Endothelial cell of umbilical vein (primary cell): ENCODE measurements around the gene DYRK1A.

ENCODE experiments used
- EZH2 ChIP-seq: IDR thresholded peaks from 2 replicates; pipeline ENCODE4 v1.6.1; 2012; ENCODE audit warnings: borderline replicate concordance, low read depth, mild to moderate bottlenecking, moderate library complexity, low read length, inconsistent platforms; ENCODE audit not compliant: severe bottlenecking
- JUN ChIP-seq: IDR thresholded peaks from 2 replicates; pipeline ENCODE4 v1.6.1; 2011; ENCODE audit warnings: borderline replicate concordance, low read depth; ENCODE audit not compliant: insufficient read length, insufficient read depth
- POLR2A ChIP-seq: IDR thresholded peaks from 2 replicates; pipeline ENCODE4 v1.6.1; 2012; ENCODE audit warnings: low read depth, mild to moderate bottlenecking, control low read depth, low read length
- POLR2AphosphoS5 ChIP-seq: IDR thresholded peaks from 2 replicates; pipeline ENCODE4 v1.6.1; 2012; ENCODE audit warnings: low read depth, mild to moderate bottlenecking, control low read depth, low read length, moderate library complexity; ENCODE audit not compliant: insufficient read depth
- TF ChIP-seq, protein P1 (sequence below), 2 donors: IDR thresholded peaks; 1 replicate in 1 of 2; 2 replicates in 1 of 2; pipeline ENCODE4 v1.5.1; 2011; ENCODE audit warnings: low read length in 2 of 2, mild to moderate bottlenecking in 2 of 2, moderate library complexity in 2 of 2, control low read depth in 1 of 2, inconsistent platforms in 1 of 2, low read depth in 1 of 2; ENCODE audit not compliant: insufficient read depth in 1 of 2; ENCODE audit errors: extremely low read depth in 1 of 2
- TF ChIP-seq, protein P2 (sequence below): IDR thresholded peaks from 2 replicates; pipeline ENCODE4 v1.6.1; 2011; ENCODE audit not compliant: insufficient read depth, insufficient read length

DNA sequence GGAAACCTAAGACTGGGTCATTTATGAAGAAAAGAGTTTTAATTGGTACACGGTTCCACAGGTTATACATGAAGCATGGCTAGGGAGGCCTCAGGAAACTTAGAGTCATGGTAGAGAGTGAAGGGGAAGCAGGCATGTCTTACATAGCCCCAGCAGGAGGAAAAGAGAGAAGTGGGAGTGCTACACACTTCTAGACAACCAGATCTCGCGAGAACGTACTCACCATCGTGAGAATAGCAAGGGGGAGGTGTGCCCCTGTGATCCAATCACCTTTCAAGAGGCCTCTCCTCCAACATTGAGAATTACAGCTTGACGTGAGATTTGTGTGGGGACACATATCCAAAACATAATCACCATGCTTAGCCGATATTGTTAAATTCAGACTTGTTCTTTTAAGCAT is 62.8 kb downstream of the DYRK1A start:
- TF ChIP-seq, protein P1, sequence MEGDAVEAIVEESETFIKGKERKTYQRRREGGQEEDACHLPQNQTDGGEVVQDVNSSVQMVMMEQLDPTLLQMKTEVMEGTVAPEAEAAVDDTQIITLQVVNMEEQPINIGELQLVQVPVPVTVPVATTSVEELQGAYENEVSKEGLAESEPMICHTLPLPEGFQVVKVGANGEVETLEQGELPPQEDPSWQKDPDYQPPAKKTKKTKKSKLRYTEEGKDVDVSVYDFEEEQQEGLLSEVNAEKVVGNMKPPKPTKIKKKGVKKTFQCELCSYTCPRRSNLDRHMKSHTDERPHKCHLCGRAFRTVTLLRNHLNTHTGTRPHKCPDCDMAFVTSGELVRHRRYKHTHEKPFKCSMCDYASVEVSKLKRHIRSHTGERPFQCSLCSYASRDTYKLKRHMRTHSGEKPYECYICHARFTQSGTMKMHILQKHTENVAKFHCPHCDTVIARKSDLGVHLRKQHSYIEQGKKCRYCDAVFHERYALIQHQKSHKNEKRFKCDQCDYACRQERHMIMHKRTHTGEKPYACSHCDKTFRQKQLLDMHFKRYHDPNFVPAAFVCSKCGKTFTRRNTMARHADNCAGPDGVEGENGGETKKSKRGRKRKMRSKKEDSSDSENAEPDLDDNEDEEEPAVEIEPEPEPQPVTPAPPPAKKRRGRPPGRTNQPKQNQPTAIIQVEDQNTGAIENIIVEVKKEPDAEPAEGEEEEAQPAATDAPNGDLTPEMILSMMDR (IDR thresholded peaks at IDR 0.05; ENCODE audit: extremely low read depth in 1 of 2, insufficient read depth in 1 of 2, low read depth in 1 of 2, low read length in 2 of 2): no peak
- TF ChIP-seq POLR2A (no peak), POLR2AphosphoS5 (no peak), EZH2 (no peak), JUN (no peak)
- TF ChIP-seq, protein P2, sequence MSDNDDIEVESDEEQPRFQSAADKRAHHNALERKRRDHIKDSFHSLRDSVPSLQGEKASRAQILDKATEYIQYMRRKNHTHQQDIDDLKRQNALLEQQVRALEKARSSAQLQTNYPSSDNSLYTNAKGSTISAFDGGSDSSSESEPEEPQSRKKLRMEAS: no peak
